Mesenchymal stem cell (in vitro differentiated cells and primary cell): ENCODE results near the gene SMTN.
A peak's percentile ranks its signal among the peaks of the same experiment; 100 is the strongest.

Source experiments
- DNase-seq: peaks from one replicate; pipeline ENCODE4 v3.0.0-alpha.2; 2013
- H2AFZ ChIP-seq: one replicate; pipeline ENCODE4 v1.6.1; 2013; ENCODE audit warnings: low read depth, mild to moderate bottlenecking, control low read depth, inconsistent platforms, low read length, moderate library complexity
- H2AK5ac ChIP-seq: 2 replicates; pipeline ENCODE4 v1.6.1; 2013; ENCODE audit warnings: low read length, moderate library complexity, mild to moderate bottlenecking, inconsistent platforms; ENCODE audit not compliant: severe bottlenecking
- H2BK120ac ChIP-seq: one replicate; pipeline ENCODE4 v1.6.1; 2013; ENCODE audit warnings: low read depth, mild to moderate bottlenecking, inconsistent platforms, low read length, moderate library complexity
- H2BK12ac ChIP-seq, 2 experiments: one replicate each; pipeline ENCODE4 v1.6.1; 2013; ENCODE audit warnings: inconsistent platforms in 2 of 2, low read length in 2 of 2, mild to moderate bottlenecking in 2 of 2, moderate library complexity in 2 of 2, control low read depth in 1 of 2
- H2BK15ac ChIP-seq: one replicate; pipeline ENCODE4 v1.6.1; 2013; ENCODE audit warnings: mild to moderate bottlenecking, low read depth, inconsistent platforms; ENCODE audit not compliant: poor library complexity, severe bottlenecking
- H2BK5ac ChIP-seq: 2 replicates; pipeline ENCODE4 v1.6.1; 2013; ENCODE audit warnings: low read depth, mild to moderate bottlenecking, low read length, control low read depth, inconsistent platforms; ENCODE audit not compliant: poor library complexity, severe bottlenecking
- H3K14ac ChIP-seq, 2 experiments: one replicate each; pipeline ENCODE4 v1.6.1; 2013; ENCODE audit warnings: inconsistent platforms in 2 of 2, low read length in 2 of 2, control low read depth in 1 of 2, mild to moderate bottlenecking in 1 of 2, moderate library complexity in 1 of 2
- H3K18ac ChIP-seq, 2 experiments: one replicate each; pipeline ENCODE4 v1.6.1; 2013; ENCODE audit warnings: inconsistent platforms in 2 of 2, low read length in 2 of 2, control low read depth in 1 of 2, low read depth in 1 of 2, mild to moderate bottlenecking in 1 of 2
- H3K23ac ChIP-seq, 2 experiments: one replicate each; pipeline ENCODE4 v1.6.1; 2013; ENCODE audit warnings: inconsistent platforms in 2 of 2, low read length in 2 of 2, mild to moderate bottlenecking in 2 of 2, moderate library complexity in 2 of 2, control low read depth in 1 of 2
- H3K27ac ChIP-seq: 2 replicates; pipeline ENCODE4 v1.5.1; 2013; ENCODE audit warnings: mild to moderate bottlenecking, moderate library complexity, low read length, control low read depth, inconsistent platforms; ENCODE audit not compliant: poor library complexity, severe bottlenecking
- H3K27me3 ChIP-seq, 2 experiments: 2 replicates each; pipeline versions ENCODE4 v1.6.1 to v1.7.0; 2013; ENCODE audit warnings: low read length in 2 of 2, mild to moderate bottlenecking in 2 of 2, moderate library complexity in 2 of 2, control low read depth in 1 of 2, inconsistent platforms in 1 of 2; ENCODE audit not compliant: control insufficient read depth in 1 of 2, insufficient read depth in 1 of 2
- H3K36me3 ChIP-seq, 2 experiments: 2 replicates each; pipeline versions ENCODE4 v1.6.1 to v1.7.0; 2013; ENCODE audit warnings: low read length in 2 of 2, control low read depth in 1 of 2, inconsistent platforms in 1 of 2, low read depth in 1 of 2, mild to moderate bottlenecking in 1 of 2; ENCODE audit not compliant: insufficient read depth in 2 of 2, control insufficient read depth in 1 of 2
- H3K4ac ChIP-seq, 2 experiments: one replicate each; pipeline ENCODE4 v1.6.1; 2013; ENCODE audit warnings: inconsistent platforms in 2 of 2, low read length in 2 of 2, mild to moderate bottlenecking in 2 of 2, moderate library complexity in 2 of 2, control low read depth in 1 of 2, low read depth in 1 of 2
- H3K4me1 ChIP-seq: 2 replicates; pipeline ENCODE4 v1.6.1; 2013; ENCODE audit warnings: low read depth, low read length, control low read depth; ENCODE audit not compliant: control insufficient read depth, insufficient read depth
- H3K4me2 ChIP-seq: 2 replicates; pipeline ENCODE4 v1.6.1; 2013; ENCODE audit warnings: low read length, mild to moderate bottlenecking, inconsistent platforms; ENCODE audit not compliant: poor library complexity, severe bottlenecking
- H3K4me3 ChIP-seq, 2 experiments: 2 replicates each; pipeline versions ENCODE4 v1.5.1 to v1.7.0; 2013; ENCODE audit warnings: low read length in 2 of 2, mild to moderate bottlenecking in 2 of 2, control low read depth in 1 of 2, low read depth in 1 of 2; ENCODE audit not compliant: insufficient read depth in 1 of 2
- H3K79me1 ChIP-seq: replicated peaks from 2 replicates; pipeline ENCODE4 v1.6.1; 2013; ENCODE audit warnings: mild to moderate bottlenecking, control low read depth, low read length, inconsistent platforms; ENCODE audit not compliant: poor library complexity, severe bottlenecking
- H3K9ac ChIP-seq: 2 replicates; pipeline ENCODE4 v1.7.0; 2013; ENCODE audit warnings: mild to moderate bottlenecking, low read length, moderate library complexity
- H3K9me3 ChIP-seq: 2 replicates; pipeline ENCODE4 v1.7.0; 2013; ENCODE audit warnings: mild to moderate bottlenecking, low read length; ENCODE audit not compliant: control insufficient read depth
- H4K8ac ChIP-seq: one replicate; pipeline ENCODE4 v1.6.1; 2013; ENCODE audit warnings: inconsistent platforms, mild to moderate bottlenecking, low read length, moderate library complexity
- H4K91ac ChIP-seq: one replicate; pipeline ENCODE4 v1.6.1; 2013; ENCODE audit warnings: mild to moderate bottlenecking, low read length, inconsistent platforms
- WGBS: methylation state at CpG from one replicate; pipeline ENCODE4 v1.1.7; 2013; ENCODE audit warnings: mixed read lengths; 5-methylcytosine and 5-hydroxymethylcytosine counted together

SMTN gene

GRCh38 chr22:31105282-31105929, 24.3 kb downstream of the SMTN start:
- peak overlapping the region; percentile 35 for H4K91ac ChIP-seq
- H3K9ac ChIP-seq: peak overlapping the region; percentile 100
- H3K4ac ChIP-seq: peak overlapping the region in 1 of 2 experiments; percentile 32
- WGBS: 81% methylated on average over 10 of the region's 11 CpGs
- H3K4me3 ChIP-seq: peak overlapping the region in 1 of 2 experiments; percentile 95
- H3K79me1 ChIP-seq: no peaks in the 10 kb centered on the region
- H4K8ac ChIP-seq: peak overlapping the region; percentile 61
- H3K18ac ChIP-seq: no peak overlapping the region
- no peaks in the 10 kb centered on the region for H3K9me3 ChIP-seq
- no peak overlapping the region for H2BK12ac ChIP-seq
- no peak overlapping the region for H2BK120ac ChIP-seq
- no peak for DNase-seq
- no peak overlapping the region for H3K27ac ChIP-seq
- no peak overlapping the region for H2AFZ ChIP-seq
- peaks cover 42 to 51% of the 10 kb centered on the region in 2 experiments for H3K36me3 ChIP-seq
- H2AK5ac ChIP-seq: no peak overlapping the region
- no peaks in the 10 kb centered on the region for H3K27me3 ChIP-seq
- no peak overlapping the region for H2BK5ac ChIP-seq
- peaks cover 27% of the 10 kb centered on the region for H3K4me1 ChIP-seq
- H3K4me2 ChIP-seq: no peak overlapping the region
- no peak overlapping the region for H3K23ac ChIP-seq
- no peak overlapping the region for H3K14ac ChIP-seq
- H2BK15ac ChIP-seq: no peak overlapping the region

GRCh38 chr22:31106001-31106571, 25.0 kb downstream of the SMTN start:
- H2BK12ac ChIP-seq: peak overlapping the region in 1 of 2 experiments; percentile 37
- H3K4ac ChIP-seq: peak overlapping the region in 1 of 2 experiments; percentile 1
- H3K18ac ChIP-seq: no peak overlapping the region
- no peak overlapping the region for H2BK5ac ChIP-seq
- H2BK15ac ChIP-seq: no peak overlapping the region
- H2AFZ ChIP-seq: no peak overlapping the region
- WGBS: 100% methylated on average over 3 of the region's 4 CpGs
- H3K9ac ChIP-seq: peak overlapping the region; percentile 100
- peak overlapping the region in 1 of 2 experiments; percentile 46 for H3K23ac ChIP-seq
- H3K4me3 ChIP-seq: peak overlapping the region; percentile 77 to 95
- peaks cover 36 to 44% of the 10 kb centered on the region in 2 experiments for H3K36me3 ChIP-seq
- peak; percentile 33 for DNase-seq
- no peak overlapping the region for H3K27ac ChIP-seq
- peak overlapping the region; percentile 75 for H3K4me2 ChIP-seq
- no peaks in the 10 kb centered on the region for H3K27me3 ChIP-seq
- H3K79me1 ChIP-seq: no peaks in the 10 kb centered on the region
- H2AK5ac ChIP-seq: peak overlapping the region; percentile 47
- H4K91ac ChIP-seq: peak overlapping the region; percentile 5
- H3K9me3 ChIP-seq: no peaks in the 10 kb centered on the region
- H3K4me1 ChIP-seq: peaks cover 27% of the 10 kb centered on the region
- H4K8ac ChIP-seq: no peak overlapping the region
- no peak overlapping the region for H2BK120ac ChIP-seq
- peak overlapping the region in 1 of 2 experiments; percentile 19 for H3K14ac ChIP-seq

DNA sequence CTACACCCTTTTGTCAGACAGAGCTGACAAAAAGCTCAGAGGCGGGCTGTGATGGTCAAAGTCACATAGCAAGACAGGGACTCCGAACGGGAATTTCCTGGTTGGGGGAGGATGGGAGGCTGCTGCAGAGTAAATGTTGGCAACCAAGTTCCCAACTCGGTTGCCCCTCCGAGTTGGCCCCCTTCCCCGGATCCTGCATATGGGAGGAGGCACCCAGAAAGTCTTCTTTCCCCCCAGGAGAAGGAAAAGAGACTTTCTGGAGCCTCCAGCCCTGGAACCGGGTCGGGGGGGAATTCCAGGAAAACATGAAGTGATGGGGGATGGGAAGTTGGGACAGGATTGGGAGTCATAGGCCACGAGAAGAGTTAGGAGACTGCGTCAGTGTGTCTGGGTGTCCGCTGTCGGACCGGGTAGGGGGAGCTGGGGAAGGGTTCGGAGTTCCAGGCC, 25.6 kb downstream of the SMTN start:
- peaks cover 32 to 41% of the 10 kb centered on the region in 2 experiments for H3K36me3 ChIP-seq
- H2BK12ac ChIP-seq: peak overlapping the region; percentile 53 to 88
- H2AK5ac ChIP-seq: peak overlapping the region; percentile 73
- peak overlapping the region; percentile 49 for H2BK5ac ChIP-seq
- H3K18ac ChIP-seq: peak overlapping the region; percentile 96
- H4K91ac ChIP-seq: peak overlapping the region; percentile 96
- peak overlapping the region; percentile 88 for H3K27ac ChIP-seq
- H2BK120ac ChIP-seq: peak overlapping the region; percentile 64
- H2BK15ac ChIP-seq: peak overlapping the region; percentile 90
- H3K4me3 ChIP-seq: peak overlapping the region; percentile 77 to 95
- peak; percentile 80 for DNase-seq
- H3K23ac ChIP-seq: peak overlapping the region in 1 of 2 experiments; percentile 84
- peaks cover 27% of the 10 kb centered on the region for H3K4me1 ChIP-seq
- H2AFZ ChIP-seq: peak overlapping the region; percentile 84
- no peaks in the 10 kb centered on the region for H3K27me3 ChIP-seq
- peak overlapping the region; percentile 80 for H4K8ac ChIP-seq
- H3K14ac ChIP-seq: peak overlapping the region in 1 of 2 experiments; percentile 99
- H3K79me1 ChIP-seq: no peaks in the 10 kb centered on the region
- peak overlapping the region; percentile 93 to 94 for H3K4ac ChIP-seq
- WGBS: 39% methylated on average over 14 of the region's 14 CpGs
- H3K4me2 ChIP-seq: peak overlapping the region; percentile 75
- H3K9ac ChIP-seq: peak overlapping the region; percentile 100
- no peaks in the 10 kb centered on the region for H3K9me3 ChIP-seq
